Astrocyte of the spinal cord (primary cell): ENCODE measurements around the gene AUTS2.
A peak's percentile ranks its signal among the peaks of the same experiment; 100 is the strongest.

Experiments used
- DNase-seq: peaks from one replicate; pipeline ENCODE4 v3.0.0; 2011; ENCODE audit warnings: low read depth, low spot score
- H3K4me3 ChIP-seq: 2 replicates; pipeline ENCODE4 v1.5.1; 2011; ENCODE audit warnings: low read depth, mild to moderate bottlenecking, low read length, moderate library complexity
- in situ Hi-C: cut with HindIII; loops from 2 replicates; pipeline ENCODE4 v1.10.0; 2017; ENCODE audit warnings: low sequenced_read_pairs
- TF ChIP-seq, protein P1 (sequence below): IDR thresholded peaks from 2 replicates; pipeline ENCODE4 v1.5.1; 2012; ENCODE audit warnings: low read depth, mild to moderate bottlenecking, low read length, inconsistent platforms

The AUTS2 gene

DNA sequence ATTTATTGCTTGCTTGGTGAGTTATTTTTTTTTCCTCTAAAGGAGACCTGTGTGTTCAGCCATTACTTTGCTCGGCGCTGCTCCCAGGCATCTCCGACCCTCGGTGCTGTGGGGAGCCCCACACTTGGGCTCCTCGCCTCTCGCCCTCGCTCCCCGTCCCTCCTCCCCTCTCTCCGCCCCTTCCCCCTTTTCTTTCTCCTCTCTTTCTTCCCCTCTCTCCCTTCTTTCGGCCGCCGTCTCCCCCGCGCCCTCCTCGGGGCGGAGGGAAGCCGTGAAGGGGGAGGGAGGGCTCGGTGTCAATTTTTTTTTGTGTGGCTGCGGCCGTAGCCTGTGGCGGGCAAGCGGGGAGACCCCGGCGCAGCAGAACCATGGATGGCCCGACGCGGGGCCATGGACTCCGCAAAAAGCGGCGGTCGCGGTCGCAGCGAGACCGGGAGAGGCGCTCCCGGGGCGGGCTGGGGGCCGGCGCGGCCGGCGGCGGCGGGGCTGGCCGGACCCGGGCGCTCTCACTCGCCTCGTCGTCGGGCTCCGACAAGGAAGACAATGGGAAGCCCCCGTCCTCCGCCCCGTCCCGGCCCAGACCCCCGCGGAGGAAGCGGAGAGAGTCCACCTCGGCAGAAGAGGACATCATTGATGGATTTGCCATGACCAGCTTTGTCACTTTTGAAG, 1.1 kb downstream of the AUTS2 start:
- DNase-seq, result no peak
- in situ Hi-C loops, result no loop called here
- TF ChIP-seq, protein P1, sequence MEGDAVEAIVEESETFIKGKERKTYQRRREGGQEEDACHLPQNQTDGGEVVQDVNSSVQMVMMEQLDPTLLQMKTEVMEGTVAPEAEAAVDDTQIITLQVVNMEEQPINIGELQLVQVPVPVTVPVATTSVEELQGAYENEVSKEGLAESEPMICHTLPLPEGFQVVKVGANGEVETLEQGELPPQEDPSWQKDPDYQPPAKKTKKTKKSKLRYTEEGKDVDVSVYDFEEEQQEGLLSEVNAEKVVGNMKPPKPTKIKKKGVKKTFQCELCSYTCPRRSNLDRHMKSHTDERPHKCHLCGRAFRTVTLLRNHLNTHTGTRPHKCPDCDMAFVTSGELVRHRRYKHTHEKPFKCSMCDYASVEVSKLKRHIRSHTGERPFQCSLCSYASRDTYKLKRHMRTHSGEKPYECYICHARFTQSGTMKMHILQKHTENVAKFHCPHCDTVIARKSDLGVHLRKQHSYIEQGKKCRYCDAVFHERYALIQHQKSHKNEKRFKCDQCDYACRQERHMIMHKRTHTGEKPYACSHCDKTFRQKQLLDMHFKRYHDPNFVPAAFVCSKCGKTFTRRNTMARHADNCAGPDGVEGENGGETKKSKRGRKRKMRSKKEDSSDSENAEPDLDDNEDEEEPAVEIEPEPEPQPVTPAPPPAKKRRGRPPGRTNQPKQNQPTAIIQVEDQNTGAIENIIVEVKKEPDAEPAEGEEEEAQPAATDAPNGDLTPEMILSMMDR, result no peak
- H3K4me3 ChIP-seq, result peak overlapping the region; percentile 81

DNA sequence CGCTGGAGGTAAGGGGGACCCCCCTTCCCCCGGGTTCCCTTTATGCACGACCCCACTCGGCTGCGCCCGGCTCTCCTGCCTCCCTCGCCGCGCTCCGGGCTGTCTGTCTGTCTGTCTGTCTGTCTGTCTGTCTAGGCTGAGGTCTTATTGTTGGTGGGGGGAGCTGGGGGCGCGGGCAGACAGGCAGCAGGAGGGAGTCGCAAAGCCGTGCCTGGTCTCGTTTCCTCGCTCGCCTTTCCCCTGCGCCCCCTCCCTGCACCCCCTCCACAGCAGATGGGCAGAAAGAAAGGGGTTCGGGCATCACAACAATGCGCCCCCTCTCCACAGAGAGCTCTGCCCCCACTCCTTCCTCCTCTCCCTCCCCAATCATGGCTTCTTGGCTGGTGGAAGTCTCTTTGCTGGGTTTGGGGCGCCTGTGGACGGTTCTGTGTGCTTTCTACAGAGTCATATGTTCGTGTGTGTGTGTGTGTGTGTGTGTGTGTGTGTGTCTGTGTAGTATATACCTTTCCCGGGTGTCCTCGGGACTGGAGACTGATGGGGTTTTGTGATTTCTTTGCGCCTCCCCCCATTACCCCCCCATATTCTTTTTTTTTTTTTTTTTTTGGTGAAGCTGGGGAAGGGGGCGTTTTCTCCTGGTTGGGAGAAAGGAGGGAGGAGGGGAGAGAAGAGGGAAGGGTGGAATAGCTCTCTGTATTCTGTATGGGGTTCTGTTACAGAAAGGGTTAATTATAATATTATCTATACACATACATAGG, 1.9 kb downstream of the AUTS2 start:
- no peak for DNase-seq

DNA sequence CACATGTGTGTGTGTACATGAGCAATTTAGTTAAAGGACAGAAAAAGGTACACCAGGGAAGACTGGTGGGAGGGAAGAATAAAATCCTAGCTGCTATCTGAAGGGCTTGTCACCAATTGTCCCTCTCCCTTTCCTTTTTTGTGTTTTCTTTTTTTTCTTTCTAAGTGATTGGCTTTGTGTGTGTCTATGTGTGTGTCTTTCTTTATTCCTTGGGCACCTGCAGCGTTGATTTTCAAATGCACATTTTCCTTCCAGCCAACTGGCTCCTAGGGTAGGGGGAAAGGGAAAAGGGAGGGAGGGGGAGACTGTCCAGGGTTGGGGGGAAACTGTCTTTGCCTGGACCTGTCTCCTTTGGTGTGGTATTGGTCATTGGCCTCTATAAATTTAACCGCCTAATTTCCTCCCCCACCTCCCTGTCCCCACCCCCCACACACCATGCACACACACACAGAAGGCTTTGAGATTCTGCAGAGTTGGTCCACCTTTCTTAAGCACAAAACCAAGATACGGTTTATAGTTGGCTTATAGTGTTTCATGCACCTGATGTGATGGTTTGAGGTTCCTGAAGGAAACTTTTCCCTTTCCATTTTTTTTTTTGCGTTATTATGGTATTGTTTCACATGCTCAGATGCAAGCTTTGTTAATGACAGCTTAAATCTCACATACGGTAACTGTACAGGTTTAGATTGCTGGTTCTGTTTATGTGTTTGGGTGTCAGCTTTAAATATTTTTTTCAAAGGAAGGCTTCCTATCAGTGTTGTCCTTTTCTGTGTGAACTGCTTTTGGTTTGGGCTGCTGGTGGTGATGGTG, 2.6 kb downstream of the AUTS2 start:
- no peak for DNase-seq
- peak overlapping the region; percentile 81 for H3K4me3 ChIP-seq
- in situ Hi-C loops, result no loop called here
- TF ChIP-seq, protein P1, result no peak

More for the DNA sequence above, 1.9 kb downstream of the AUTS2 start:
- H3K4me3 ChIP-seq, result peak overlapping the region; percentile 81
- TF ChIP-seq, protein P1, result no peak
- in situ Hi-C loops, result no loop called here

DNA sequence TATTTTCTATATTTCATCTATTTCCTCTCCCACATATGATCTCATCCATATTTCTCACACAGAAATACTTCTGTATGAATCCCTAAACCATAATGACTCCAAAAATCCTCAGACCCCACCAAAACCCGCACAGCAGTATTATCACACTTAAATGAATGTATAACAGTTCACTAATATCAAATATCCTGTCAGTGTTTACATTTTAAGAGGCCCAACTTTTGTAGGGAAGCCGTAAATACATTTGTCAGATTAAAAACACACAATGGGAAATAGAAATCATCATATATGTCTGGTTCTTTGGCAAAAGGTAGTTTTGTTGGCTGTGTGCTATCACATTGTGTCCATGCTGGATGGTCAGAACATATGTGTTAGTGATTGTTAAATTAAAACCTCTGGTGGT, 4.2 kb downstream of the AUTS2 start:
- no peak for DNase-seq
- no peak overlapping the region for H3K4me3 ChIP-seq
- in situ Hi-C loops, result no loop called here
- TF ChIP-seq, protein P1, result no peak

DNA sequence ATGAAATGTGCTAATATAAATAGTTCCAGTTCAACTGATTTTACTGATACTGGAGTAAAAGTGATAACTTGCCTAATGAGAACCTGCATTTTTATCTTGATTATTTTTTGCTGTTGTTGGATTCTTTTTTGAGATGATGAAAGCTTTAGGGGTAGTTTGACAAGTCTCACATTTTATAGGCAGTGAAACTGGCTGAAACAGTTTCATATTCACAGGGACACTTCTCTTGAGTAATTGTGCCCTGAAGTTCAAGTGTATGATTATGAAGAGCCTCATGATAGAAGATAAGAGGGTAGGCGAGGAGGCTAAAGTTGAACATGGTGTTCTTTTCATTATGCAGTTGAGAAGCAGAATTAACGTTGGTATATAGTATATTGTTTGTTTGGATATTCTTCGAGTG, 5.1 kb downstream of the AUTS2 start:
- TF ChIP-seq, protein P1, result no peak
- in situ Hi-C loops, result no loop called here
- no peak for DNase-seq
- no peak overlapping the region for H3K4me3 ChIP-seq

DNA sequence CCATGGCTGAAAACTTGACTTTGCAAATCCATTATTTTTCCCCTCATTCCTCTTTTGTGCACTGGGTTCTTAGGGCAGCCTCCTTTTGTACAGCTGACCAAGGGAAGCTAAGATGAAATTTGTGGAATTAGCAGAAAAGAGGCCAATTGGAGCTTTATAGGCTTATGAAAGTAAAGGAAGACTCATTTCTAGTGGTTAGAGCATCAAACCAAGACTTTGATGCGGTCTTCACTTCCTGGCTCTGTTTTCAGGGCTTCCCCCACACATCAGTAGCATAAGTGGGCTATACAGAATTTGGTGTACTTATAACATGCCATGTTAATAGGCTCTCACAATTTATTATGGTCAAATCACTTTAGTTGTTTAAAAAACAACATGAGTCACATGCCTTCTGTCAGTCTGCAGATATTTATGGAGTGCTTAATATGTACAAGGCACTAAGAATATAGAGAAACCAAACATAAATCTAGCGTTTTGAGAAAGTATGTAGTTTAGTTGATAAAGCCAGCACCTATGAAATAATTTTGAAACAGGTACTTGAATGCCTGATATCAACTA, 5.7 kb downstream of the AUTS2 start:
- in situ Hi-C loops, result no loop called here
- no peak overlapping the region for H3K4me3 ChIP-seq
- no peak for DNase-seq
- TF ChIP-seq, protein P1, result no peak
